ENCODE results near the gene KCNE1.
"Not testable (repeated sequence)": the region's sequence is repeated elsewhere in the genome, so short reads cannot be mapped to it uniquely, and the experiment has no call there.

Gene KCNE1

DNA sequence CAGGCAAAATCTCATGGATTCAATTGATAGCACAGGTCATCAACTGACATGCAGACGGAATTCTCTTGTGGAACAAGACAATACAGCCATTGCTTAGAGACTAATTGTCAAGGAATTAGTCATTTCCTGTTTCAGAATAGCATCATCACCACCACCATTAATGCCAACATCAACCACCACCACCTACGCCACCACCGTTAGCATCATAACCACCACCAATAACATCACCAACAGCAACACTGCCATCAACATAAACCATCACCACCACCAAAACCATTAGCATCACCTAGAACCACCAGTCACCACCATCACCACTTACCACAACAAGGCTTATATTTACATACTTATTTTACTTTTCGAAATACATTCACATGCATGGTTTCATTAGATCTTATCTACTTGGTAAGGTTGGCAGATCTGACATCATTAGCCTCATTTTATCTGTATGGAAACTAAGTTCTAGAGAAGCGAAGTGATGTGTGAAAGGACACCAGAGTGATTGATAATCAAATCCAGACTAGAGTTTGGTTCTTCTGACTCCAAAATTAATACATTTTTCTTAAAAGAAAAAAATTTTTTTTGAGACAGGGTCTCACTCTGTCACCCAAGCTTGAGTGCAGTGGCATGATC, 94.4 kb downstream of the KCNE1 start:
- H3K27ac ChIP-seq; H3K4me3 ChIP-seq (ENCODE audit: low read depth, low read length); in situ Hi-C loops (cut with HindIII; ENCODE audit: low pct_ligation_motif_present, low sequenced_read_pairs); DNase-seq; H3K27me3 ChIP-seq (replicated peaks); H3K36me3 ChIP-seq (replicated peaks): not testable (repeated sequence)

DNA sequence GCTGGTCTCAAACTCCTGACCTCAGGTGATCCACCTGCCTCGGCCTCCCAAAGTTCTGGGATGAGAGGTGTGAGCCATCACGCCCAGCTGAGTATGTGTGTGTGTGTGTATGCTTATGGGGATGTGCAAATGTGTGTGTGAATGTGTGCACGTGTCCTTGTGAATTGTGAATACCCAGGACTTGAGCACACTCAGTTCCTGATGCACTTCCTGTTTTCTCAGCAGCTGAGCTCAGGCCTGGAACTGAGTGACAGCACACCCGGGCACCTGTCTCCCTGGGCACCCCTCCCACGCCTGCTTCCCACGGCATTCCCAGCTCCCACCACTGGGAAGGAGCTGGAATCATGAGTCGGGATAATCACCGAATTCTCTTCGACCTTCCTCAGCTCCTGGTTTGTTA, 104.7 kb downstream of the KCNE1 start:
- in situ Hi-C loops (cut with HindIII; ENCODE audit: low pct_ligation_motif_present, low sequenced_read_pairs); H3K27me3 ChIP-seq (replicated peaks); H3K4me3 ChIP-seq (ENCODE audit: low read depth, low read length); H3K27ac ChIP-seq; DNase-seq; H3K36me3 ChIP-seq (replicated peaks): not testable (repeated sequence)

DNA sequence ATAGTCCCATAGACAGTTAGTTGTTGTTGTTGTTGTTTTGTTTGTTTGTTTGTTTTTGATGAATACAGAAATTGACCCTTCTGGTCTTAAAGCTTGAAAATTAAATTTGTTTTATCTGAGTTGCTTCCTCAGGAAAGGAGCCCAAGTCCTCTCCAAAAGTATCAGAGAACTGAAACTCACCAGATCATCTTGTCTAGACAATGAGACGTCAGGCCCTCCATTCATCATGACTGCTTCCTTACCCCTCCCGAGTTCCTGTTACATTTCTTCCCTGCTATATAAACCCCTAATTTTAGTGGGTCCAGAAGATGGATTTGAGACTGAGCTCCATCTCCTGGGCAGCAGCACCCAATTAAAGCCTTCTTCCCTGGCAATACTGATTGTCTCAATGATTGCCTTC, 105.3 kb downstream of the KCNE1 start:
- H3K27ac ChIP-seq; H3K4me3 ChIP-seq (ENCODE audit: low read depth, low read length); in situ Hi-C loops (cut with HindIII; ENCODE audit: low pct_ligation_motif_present, low sequenced_read_pairs); H3K27me3 ChIP-seq (replicated peaks); H3K36me3 ChIP-seq (replicated peaks); DNase-seq: not testable (repeated sequence)

DNA sequence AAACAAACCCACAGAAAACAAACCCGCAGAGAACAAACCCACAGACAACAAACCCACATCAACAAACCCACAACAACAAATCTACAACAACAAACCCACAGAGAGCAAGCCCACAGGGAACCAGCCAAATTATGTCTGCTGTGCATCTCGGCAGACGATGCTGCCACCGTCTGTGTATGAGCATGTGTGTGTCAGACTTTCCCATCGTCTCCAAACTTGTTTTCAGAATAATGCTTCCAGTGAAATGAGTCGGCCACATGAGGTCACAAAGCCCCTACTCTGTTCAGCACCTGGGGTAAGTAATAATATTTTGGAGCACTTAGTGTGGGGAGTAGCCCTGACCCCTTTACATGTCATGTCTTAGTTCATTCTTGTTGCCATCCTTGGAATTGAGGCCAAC, 105.9 kb downstream of the KCNE1 start:
- not testable (repeated sequence) for H3K27me3 ChIP-seq (replicated peaks)

DNA sequence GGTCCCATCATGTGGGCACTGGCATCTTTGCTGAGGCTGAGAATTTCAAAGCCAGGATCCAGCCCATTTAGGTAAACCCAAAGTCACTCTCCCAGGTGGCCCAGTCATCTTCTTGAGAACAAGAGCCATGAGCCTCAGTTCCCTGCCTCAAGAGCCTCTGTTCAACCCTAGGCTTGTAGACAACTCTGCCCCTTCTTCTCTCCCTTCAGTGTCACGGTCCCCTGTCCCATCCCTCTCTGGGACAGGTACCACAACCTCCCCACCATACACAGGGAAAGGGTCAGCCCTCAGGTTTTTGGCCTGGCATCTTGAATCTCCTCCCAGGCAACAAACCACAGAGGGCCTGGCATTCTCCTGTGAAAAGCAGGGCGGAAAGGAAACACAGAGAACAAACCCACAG, 106.3 kb downstream of the KCNE1 start:
- H3K27ac ChIP-seq; in situ Hi-C loops (cut with HindIII; ENCODE audit: low pct_ligation_motif_present, low sequenced_read_pairs); H3K36me3 ChIP-seq (replicated peaks); H3K27me3 ChIP-seq (replicated peaks); H3K4me3 ChIP-seq (ENCODE audit: low read depth, low read length); DNase-seq: not testable (repeated sequence)

More for the DNA sequence above, 105.9 kb downstream of the KCNE1 start:
- DNase-seq; H3K27ac ChIP-seq; H3K4me3 ChIP-seq (ENCODE audit: low read depth, low read length); H3K36me3 ChIP-seq (replicated peaks); in situ Hi-C loops (cut with HindIII; ENCODE audit: low pct_ligation_motif_present, low sequenced_read_pairs): not testable (repeated sequence)

DNA sequence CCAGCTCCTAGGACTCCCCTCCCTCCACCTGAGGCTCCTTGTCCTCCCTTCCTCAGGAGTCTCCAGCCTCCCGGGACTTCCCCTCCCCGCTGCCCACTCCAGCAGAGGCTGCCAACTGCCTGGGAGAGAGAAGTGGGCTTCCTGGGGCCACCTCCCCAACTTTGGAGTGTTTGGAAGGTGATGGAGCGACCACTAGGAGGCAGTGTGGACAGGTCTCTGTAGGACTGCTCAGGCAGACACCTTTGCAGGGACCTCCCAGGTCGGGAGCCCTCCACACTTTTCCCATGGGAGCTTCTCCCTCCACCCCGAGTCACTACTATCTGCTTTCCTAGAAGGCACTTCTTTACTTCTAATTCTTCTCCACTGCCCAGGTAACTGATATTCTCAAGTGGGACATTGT, 107.3 kb downstream of the KCNE1 start:
- H3K36me3 ChIP-seq (replicated peaks); H3K27me3 ChIP-seq (replicated peaks); H3K27ac ChIP-seq; in situ Hi-C loops (cut with HindIII; ENCODE audit: low pct_ligation_motif_present, low sequenced_read_pairs); H3K4me3 ChIP-seq (ENCODE audit: low read depth, low read length); DNase-seq: not testable (repeated sequence)

- H3K27me3 ChIP-seq (replicated peaks); H3K36me3 ChIP-seq (replicated peaks); DNase-seq; in situ Hi-C loops (cut with HindIII; ENCODE audit: low pct_ligation_motif_present, low sequenced_read_pairs); H3K27ac ChIP-seq; H3K4me3 ChIP-seq (ENCODE audit: low read depth, low read length): not testable (repeated sequence)
Measured at GRCh38 chr21:34400522-34400921, 111.5 kb downstream of the KCNE1 start.
